Measurements from ENCODE around the gene FTMT. TPM values are rescaled to one million over a fixed set of nuclear protein-coding genes. Genes with fewer than 3 reads are reported as not detected.

The FTMT gene
- total and polyA plus RNA-seq, 2 donors (not counting 1 experiment from before 2014, with no cell fraction given): not detected

GRCh38 chr5:121873409-121873808 is 21.7 kb downstream of the FTMT start:
- Histone ChIP-seq H3K79me2 (ENCODE audit: control insufficient read depth, insufficient read depth, low read length) (no peaks in the 10 kb centered on the region), H3K27me3 (ENCODE audit: control insufficient read depth, insufficient read depth, low read length) (no peaks in the 10 kb centered on the region), H3K4me2 (ENCODE audit: extremely low read depth, insufficient read depth, low read length) (no peak overlapping the region), H3K9me3 (ENCODE audit: control insufficient read depth, insufficient read depth, low read depth, low read length) (no peaks in the 10 kb centered on the region), H3K4me3 (replicated peaks in 1 of 4; ENCODE audit: control extremely low read depth in 1 of 4, insufficient read depth in 1 of 4, low read depth in 3 of 4, low read length in 4 of 4) (no peak overlapping the region), H3K36me3 (ENCODE audit: control insufficient read depth, insufficient read depth, low read length) (no peaks in the 10 kb centered on the region), H3K9ac (ENCODE audit: insufficient read depth, low read length) (no peak overlapping the region), H3K27ac (ENCODE audit: insufficient read depth, low read length) (no peak overlapping the region), H2AFZ (ENCODE audit: low read length) (no peak overlapping the region), H3K4me1 (ENCODE audit: control insufficient read depth, extremely low read depth, insufficient read depth, low read length) (no peaks in the 10 kb centered on the region), H4K20me1 (ENCODE audit: control insufficient read depth, extremely low read depth, insufficient read depth, low read length) (no peaks in the 10 kb centered on the region)
- TF ChIP-seq CTCF (conservative IDR thresholded peaks at IDR 0.05 in 1 of 2, IDR thresholded peaks at IDR 0.05 in 1 of 2; ENCODE audit: low read depth in 1 of 2, low read length in 2 of 2) (no peak), EZH2 (IDR thresholded peaks at IDR 0.05; ENCODE audit: low read length, missing control alignments) (no peak)
- no peak for DNase-seq (ENCODE audit: low read depth in 2 of 2)

- no peak overlapping the region for H2AFZ ChIP-seq (ENCODE audit: low read length)
- TF ChIP-seq CTCF (conservative IDR thresholded peaks at IDR 0.05 in 1 of 2, IDR thresholded peaks at IDR 0.05 in 1 of 2; ENCODE audit: low read depth in 1 of 2, low read length in 2 of 2): no peak
- TF ChIP-seq EZH2 (IDR thresholded peaks at IDR 0.05; ENCODE audit: low read length, missing control alignments): no peak
Observed at GRCh38 chr5:121885630-121886029, 33.9 kb downstream of the FTMT start.

GRCh38 chr5:121887727-121888126 is 36.0 kb downstream of the FTMT start:
- Histone ChIP-seq H2AFZ (ENCODE audit: low read length) (no peak overlapping the region), H3K79me2 (ENCODE audit: control insufficient read depth, insufficient read depth, low read length) (no peaks in the 10 kb centered on the region), H3K4me2 (ENCODE audit: extremely low read depth, insufficient read depth, low read length) (no peak overlapping the region), H3K9me3 (ENCODE audit: control insufficient read depth, insufficient read depth, low read depth, low read length) (no peaks in the 10 kb centered on the region), H4K20me1 (ENCODE audit: control insufficient read depth, extremely low read depth, insufficient read depth, low read length) (no peaks in the 10 kb centered on the region), H3K27me3 (ENCODE audit: control insufficient read depth, insufficient read depth, low read length) (no peaks in the 10 kb centered on the region), H3K4me1 (ENCODE audit: control insufficient read depth, extremely low read depth, insufficient read depth, low read length) (no peaks in the 10 kb centered on the region), H3K27ac (ENCODE audit: insufficient read depth, low read length) (no peak overlapping the region), H3K9ac (ENCODE audit: insufficient read depth, low read length) (no peak overlapping the region), H3K36me3 (ENCODE audit: control insufficient read depth, insufficient read depth, low read length) (no peaks in the 10 kb centered on the region), H3K4me3 (replicated peaks in 1 of 4; ENCODE audit: control extremely low read depth in 1 of 4, insufficient read depth in 1 of 4, low read depth in 3 of 4, low read length in 4 of 4) (no peak overlapping the region)
- TF ChIP-seq EZH2 (IDR thresholded peaks at IDR 0.05; ENCODE audit: low read length, missing control alignments): no peak
- TF ChIP-seq CTCF (conservative IDR thresholded peaks at IDR 0.05 in 1 of 2, IDR thresholded peaks at IDR 0.05 in 1 of 2; ENCODE audit: low read depth in 1 of 2, low read length in 2 of 2): no peak
- DNase-seq (ENCODE audit: low read depth in 2 of 2): no peak

More at GRCh38 chr5:121885630-121886029, 33.9 kb downstream of the FTMT start:
- H3K4me2 ChIP-seq (ENCODE audit: extremely low read depth, insufficient read depth, low read length): no peak overlapping the region
- H4K20me1 ChIP-seq (ENCODE audit: control insufficient read depth, extremely low read depth, insufficient read depth, low read length): no peaks in the 10 kb centered on the region
- H3K4me3 ChIP-seq (replicated peaks in 1 of 4; ENCODE audit: control extremely low read depth in 1 of 4, insufficient read depth in 1 of 4, low read depth in 3 of 4, low read length in 4 of 4): no peak overlapping the region
- no peaks in the 10 kb centered on the region for H3K36me3 ChIP-seq (ENCODE audit: control insufficient read depth, insufficient read depth, low read length)
- H3K9ac ChIP-seq (ENCODE audit: insufficient read depth, low read length): no peak overlapping the region
- H3K79me2 ChIP-seq (ENCODE audit: control insufficient read depth, insufficient read depth, low read length): no peaks in the 10 kb centered on the region
- no peaks in the 10 kb centered on the region for H3K9me3 ChIP-seq (ENCODE audit: control insufficient read depth, insufficient read depth, low read depth, low read length)
- DNase-seq (ENCODE audit: low read depth in 2 of 2): no peak
- H3K27ac ChIP-seq (ENCODE audit: insufficient read depth, low read length): no peak overlapping the region
- no peaks in the 10 kb centered on the region for H3K4me1 ChIP-seq (ENCODE audit: control insufficient read depth, extremely low read depth, insufficient read depth, low read length)
- H3K27me3 ChIP-seq (ENCODE audit: control insufficient read depth, insufficient read depth, low read length): no peaks in the 10 kb centered on the region

Data from fibroblast of lung (primary cell).